MCF 10A (cell line): ENCODE measurements around the gene RAPGEF5. TPM values are rescaled to one million over a fixed set of nuclear protein-coding genes. Genes with fewer than 3 reads are reported as not detected.

Source experiments
- BruUV-seq: library from RNA; stranded (reverse); fragments of 400-500 nt; replicated peaks from 2 replicates; lab custom pipeline; 2021; lab: Mats Ljungman, UMichigan
- CTCF ChIA-PET: fragments of 300-600 bp; sonication (Branson Sonifier 250); formaldehyde crosslinking; extraction: SDS; loops from one replicate; lab custom pipeline; 2021; ENCODE audit warnings: antibody characterized with exemption, inconsistent platforms; lab: Yijun Ruan, JAX
- POLR2A ChIA-PET: fragments of 300-600, 350-650 bp; sonication (Branson Sonifier 250); formaldehyde crosslinking; extraction: SDS; loops from one replicate; lab custom pipeline; 2020; ENCODE audit warnings: antibody characterized with exemption, inconsistent platforms; lab: Yijun Ruan, JAX
- DNase-seq: peaks from one replicate; pipeline ENCODE4 v3.0.0-alpha.2; 2018; ENCODE audit not compliant: unreplicated experiment
- H3K27ac Mint-ChIP-seq: one replicate; pipeline ENCODE4 v1.8.0; 2022; ENCODE audit warnings: mild to moderate bottlenecking, low read depth, mixed read lengths; ENCODE audit not compliant: unreplicated experiment
- H3K27me3 Mint-ChIP-seq: one replicate; pipeline ENCODE4 v1.8.0; 2022; ENCODE audit warnings: mixed read lengths; ENCODE audit not compliant: insufficient read depth, unreplicated experiment
- H3K36me3 Mint-ChIP-seq: one replicate; pipeline ENCODE4 v1.8.0; 2022; ENCODE audit warnings: mild to moderate bottlenecking, moderate library complexity, mixed read lengths; ENCODE audit not compliant: insufficient read depth, unreplicated experiment
- H3K4me1 Mint-ChIP-seq: one replicate; pipeline ENCODE4 v1.8.0; 2022; ENCODE audit warnings: mixed read lengths; ENCODE audit not compliant: insufficient read depth, unreplicated experiment
- H3K4me3 Mint-ChIP-seq: one replicate; pipeline ENCODE4 v1.8.0; 2022; ENCODE audit warnings: mild to moderate bottlenecking, moderate library complexity, mixed read lengths; ENCODE audit not compliant: unreplicated experiment
- H3K9me3 Mint-ChIP-seq: one replicate; pipeline ENCODE4 v1.8.0; 2022; ENCODE audit warnings: mixed read lengths; ENCODE audit not compliant: unreplicated experiment
- CTCF ChIP-seq: fragments of 200-600 bp; IDR thresholded peaks from one replicate; pipeline ENCODE4 v1.8.0; 2022; ENCODE audit warnings: antibody characterized with exemption, mild to moderate bottlenecking; ENCODE audit not compliant: unreplicated experiment
- intact Hi-C: fragments of 100-400 bp; cut with micrococcal nuclease; formaldehyde crosslinking; loops from 2 replicates; pipeline ENCODE4 v1.14.1; 2022
- total RNA-seq: library from RNA; stranded (reverse); gene quantifications from 2 replicates; pipeline ENCODE4 v1.2.3, GENCODE V29; 2022

Gene RAPGEF5
- total RNA-seq, 1 experiment from 2014 or later = 1.9 TPM

GRCh38 chr7:22189230-22189629, 167.7 kb downstream of the RAPGEF5 start:
- H3K4me3 Mint-ChIP-seq = no peak overlapping the region
- peaks cover 6% of the 10 kb centered on the region for H3K36me3 Mint-ChIP-seq
- no TSS peak for BruUV-seq
- H3K27me3 Mint-ChIP-seq = no peaks in the 10 kb centered on the region
- DNase-seq = no peak
- intact Hi-C loops = no loop called here
- H3K9me3 Mint-ChIP-seq = no peaks in the 10 kb centered on the region
- CTCF ChIA-PET = interaction anchor here (0.7 to 0.9 kb wide), 2 partner anchors 9 to 79 kb away, joined by 3 read pairs; no protein-coding TSS in a partner anchor
- no peak for TF ChIP-seq CTCF
- POLR2A ChIA-PET = interaction anchor here (0.7 kb wide), 1 partner anchor 15 kb away, joined by 6 read pairs; no protein-coding TSS in a partner anchor
- H3K4me1 Mint-ChIP-seq = no peaks in the 10 kb centered on the region
- H3K27ac Mint-ChIP-seq = no peak overlapping the region

GRCh38 chr7:22187691-22188348, 169.1 kb downstream of the RAPGEF5 start:
- intact Hi-C loops = no loop called here
- no peak overlapping the region for H3K27ac Mint-ChIP-seq
- no peak overlapping the region for H3K4me3 Mint-ChIP-seq
- ChIA-PET CTCF (interaction anchor here (0.6 kb wide), 1 partner anchor 374 kb away, joined by 3 read pairs; no protein-coding TSS in a partner anchor), POLR2A (no interaction called here)
- no peak for DNase-seq
- peaks cover 6% of the 10 kb centered on the region for H3K36me3 Mint-ChIP-seq
- no peaks in the 10 kb centered on the region for H3K27me3 Mint-ChIP-seq
- no peaks in the 10 kb centered on the region for H3K9me3 Mint-ChIP-seq
- no TSS peak for BruUV-seq
- no peak for TF ChIP-seq CTCF
- H3K4me1 Mint-ChIP-seq = no peaks in the 10 kb centered on the region

- no peak for TF ChIP-seq CTCF
- Mint-ChIP-seq H3K27ac (no peak overlapping the region), H3K27me3 (no peaks in the 10 kb centered on the region), H3K9me3 (no peaks in the 10 kb centered on the region), H3K4me1 (no peaks in the 10 kb centered on the region), H3K36me3 (no peaks in the 10 kb centered on the region), H3K4me3 (no peak overlapping the region)
- ChIA-PET CTCF (interaction anchor here (0.6 to 0.7 kb wide), 2 partner anchors 9 to 141 kb away, joined by 3 to 4 read pairs; no protein-coding TSS in a partner anchor), POLR2A (interaction anchor here (1.2 kb wide), 1 partner anchor 9 kb away, joined by 3 read pairs; no protein-coding TSS in a partner anchor)
- no peak for DNase-seq
- intact Hi-C loops = no loop called here
- no TSS peak for BruUV-seq
These were observed 171.4 kb downstream of the RAPGEF5 start for GRCh38 chr7:22185559-22185958.

GRCh38 chr7:22184549-22185199, 172.3 kb downstream of the RAPGEF5 start:
- Mint-ChIP-seq H3K4me1 (no peaks in the 10 kb centered on the region), H3K4me3 (no peak overlapping the region), H3K27me3 (no peaks in the 10 kb centered on the region), H3K36me3 (no peaks in the 10 kb centered on the region), H3K27ac (no peak overlapping the region), H3K9me3 (no peaks in the 10 kb centered on the region)
- intact Hi-C loops = no loop called here
- ChIA-PET CTCF (interaction anchor here (1.0 kb wide), 1 partner anchor 81 kb away, joined by 3 read pairs; no protein-coding TSS in a partner anchor), POLR2A (interaction anchor here (1.2 kb wide), 1 partner anchor 8 kb away, joined by 3 read pairs; no protein-coding TSS in a partner anchor)
- no peak for DNase-seq
- TF ChIP-seq CTCF = no peak
- BruUV-seq = no TSS peak
